ENCODE data around the gene NBAS. TPM values are rescaled to one million over a fixed set of nuclear protein-coding genes. Genes with fewer than 3 reads are reported as not detected.

The NBAS gene
- polyA plus RNA-seq, 1 of the 3 experiments (the other 2 are of a cell fraction): 12.0 TPM

GRCh38 chr2:15595936-15596335 is 34.8 kb upstream of the NBAS start:
- Histone ChIP-seq H3K27me3 (ENCODE audit: insufficient read depth) (no peaks in the 10 kb centered on the region), H3K9me3 (no peaks in the 10 kb centered on the region), H3K4me1 (ENCODE audit: control insufficient read depth in 1 of 2, insufficient read depth in 2 of 2, low read depth in 1 of 2, low read length in 1 of 2) (peaks cover 8 to 12% of the 10 kb centered on the region in 2 experiments; a peak in 3 of 4 replicates), H3K79me2 (ENCODE audit: insufficient read depth) (peaks cover 44% of the 10 kb centered on the region), H3K4me3 (ENCODE audit: low read depth in 2 of 2, low read length in 1 of 2) (no peak overlapping the region), H2AFZ (ENCODE audit: low read depth) (no peak overlapping the region), H3K9me2 (no peaks in the 10 kb centered on the region), H3K27ac (ENCODE audit: low read depth in 2 of 2, low read length in 1 of 2) (no peak overlapping the region), H3K36me3 (replicated peaks in 1 of 2; ENCODE audit: control insufficient read depth in 1 of 2, insufficient read depth in 2 of 2, low read length in 1 of 2) (peaks cover 59 to 65% of the 10 kb centered on the region in 2 experiments), H3F3A (replicated peaks; ENCODE audit: insufficient read depth) (peaks cover 14% of the 10 kb centered on the region), H3K4me2 (no peak overlapping the region), H4K20me1 (ENCODE audit: insufficient read depth) (peaks cover 27% of the 10 kb centered on the region), H3K9ac (no peak overlapping the region)
- ChIA-PET CTCF (interaction anchor here (1.2 to 2.8 kb wide), 2 partner anchors 14 to 912 kb away, joined by 3 to 9 read pairs; no protein-coding TSS in a partner anchor), POLR2A (interaction anchor here (0.6 kb wide), 1 partner anchor 522 kb away, joined by 3 read pairs; no protein-coding TSS in a partner anchor)
- no peak for TF ChIP-seq MAX (IDR thresholded peaks at IDR 0.05; ENCODE audit: low read depth)
- TF ChIP-seq NRF1 (IDR thresholded peaks at IDR 0.05; ENCODE audit: low read depth, low read length): no peak
- no peak for TF ChIP-seq SMC3 (IDR thresholded peaks at IDR 0.05; ENCODE audit: low read depth, low read length)
- no peak for TF ChIP-seq FOXM1 (IDR thresholded peaks at IDR 0.05; ENCODE audit: low read depth)
- no peak for TF ChIP-seq CTCF (IDR thresholded peaks at IDR 0.05)
- TF ChIP-seq REST (IDR thresholded peaks at IDR 0.05; ENCODE audit: low read depth, low read length): no peak
- TF ChIP-seq TEAD4 (IDR thresholded peaks at IDR 0.05; ENCODE audit: borderline replicate concordance, insufficient read depth): no peak
- no peak for TF ChIP-seq MEF2A (IDR thresholded peaks at IDR 0.05; ENCODE audit: borderline replicate concordance, low read depth)
- TF ChIP-seq GATA2 (CRISPR knock-in tag; IDR thresholded peaks at IDR 0.05): no peak
- no peak for TF ChIP-seq ELF1 (IDR thresholded peaks at IDR 0.05)
- TF ChIP-seq FOXJ3 (CRISPR knock-in tag; IDR thresholded peaks at IDR 0.05): no peak
- no peak for TF ChIP-seq PBX3 (IDR thresholded peaks at IDR 0.05)
- TF ChIP-seq YY1 (IDR thresholded peaks at IDR 0.05; ENCODE audit: low read depth): no peak
- TF ChIP-seq IRF3 (IDR thresholded peaks at IDR 0.05; ENCODE audit: low read depth, low read length): no peak
- TF ChIP-seq MXI1 (IDR thresholded peaks at IDR 0.05; ENCODE audit: low read depth, low read length): no peak
- no peak for TF ChIP-seq NFIC (IDR thresholded peaks at IDR 0.05; ENCODE audit: borderline replicate concordance)
- no peak for TF ChIP-seq ZBTB33 (IDR thresholded peaks at IDR 0.05; ENCODE audit: borderline replicate concordance, low read depth)
- no peak for TF ChIP-seq TCF12 (IDR thresholded peaks at IDR 0.05)
- no peak for DNase-seq
- 95% methylated on average over 4 of the region's 4 CpGs for WGBS (ENCODE audit: low lambda C conversion rate)

All from SK-N-SH (cell line).